Measurements from ENCODE around the gene RNF145.

GRCh38 chr5:159155960-159156359 is 53.4 kb downstream of the RNF145 start:
- TF ChIP-seq ZHX2 (IDR thresholded peaks at IDR 0.05; ENCODE audit: low read depth) (no peak), ZHX2 (CRISPR knock-in tag; IDR thresholded peaks at IDR 0.05; ENCODE audit: borderline replicate concordance) (no peak), POLR2AphosphoS5 (IDR thresholded peaks at IDR 0.05; ENCODE audit: low read depth, low read length) (no peak), RFX5 (IDR thresholded peaks at IDR 0.05; ENCODE audit: low read depth, low read length) (no peak), PHF20 (CRISPR knock-in tag; IDR thresholded peaks at IDR 0.05) (no peak), ZNF333 (CRISPR knock-in tag; IDR thresholded peaks at IDR 0.05; ENCODE audit: borderline replicate concordance) (no peak), ZNF207 (IDR thresholded peaks at IDR 0.05; ENCODE audit: borderline replicate concordance) (no peak), RERE (CRISPR knock-in tag; IDR thresholded peaks at IDR 0.05; ENCODE audit: low read depth) (no peak), ETV6 (CRISPR knock-in tag; conservative IDR thresholded peaks at IDR 0.05) (no peak), CHD4 (IDR thresholded peaks at IDR 0.05; ENCODE audit: borderline replicate concordance, low read length) (no peak), JUND (CRISPR knock-in tag; IDR thresholded peaks at IDR 0.05) (no peak), KLF13 (CRISPR knock-in tag; IDR thresholded peaks at IDR 0.05) (no peak)

All from HepG2 (cell line).